HepG2 (cell line): ENCODE measurements around the gene ILDR2. TPM values are rescaled to one million over a fixed set of nuclear protein-coding genes. Genes with fewer than 3 reads are reported as not detected.

Source experiments
- CEBPB ChIP-seq: IDR thresholded peaks from 2 replicates; pipeline ENCODE4 v1.6.1; 2011; ENCODE audit warnings: low read depth, low read length, improper control_type of control experiment, borderline replicate concordance
- CEBPG ChIP-seq: IDR thresholded peaks from 2 replicates; pipeline ENCODE4 v1.6.1; 2016
- GPBP1L1 ChIP-seq: sonication (generic); formaldehyde crosslinking; IDR thresholded peaks from 2 replicates; pipeline ENCODE4 v1.5.0; 2020; ENCODE audit warnings: mild to moderate bottlenecking, missing genetic modification reagents
- HDAC6 ChIP-seq: fragments of 200-600 bp; sonication (generic); IDR thresholded peaks from 2 replicates; pipeline ENCODE4 v1.7.0; 2017; ENCODE audit warnings: mild to moderate bottlenecking, antibody characterized with exemption, low read length, low read depth
- HINFP ChIP-seq: sonication (generic); formaldehyde crosslinking; IDR thresholded peaks from 2 replicates; pipeline ENCODE4 v1.4.0; 2020; ENCODE audit warnings: low read depth, mild to moderate bottlenecking, missing genetic modification reagents
- JARID2 ChIP-seq: sonication (generic); formaldehyde crosslinking; IDR thresholded peaks from 2 replicates; pipeline ENCODE4 v1.8.1; 2023; ENCODE audit warnings: missing genetic modification reagents, inconsistent platforms; ENCODE audit not compliant: insufficient replicate concordance
- RBAK ChIP-seq: sonication (generic); formaldehyde crosslinking; IDR thresholded peaks from 2 replicates; pipeline ENCODE4 v1.5.1; 2020; ENCODE audit warnings: mild to moderate bottlenecking, missing genetic modification reagents
- polyA plus RNA-seq, 8 experiments: library from polyadenylated mRNA; depleted of rRNA in 3 of 8; stranded (reverse) in 7 of 8; unstranded in 1 of 8; fragments of >200 nt; fragmentation: Illumina TruSeq in 4 of 8; extraction: Trizol in 4 of 8; gene quantifications; 2 replicates each; pipeline versions ENCODE4 v1.2.1 to v1.2.3, GENCODE V29; 2011 to 2016; ENCODE audit warnings: low read depth in 4 of 8, missing spikeins in 1 of 8, mixed read lengths in 1 of 8; ENCODE audit not compliant: insufficient read depth in 1 of 8
- total RNA-seq, 5 experiments: library from RNA; depleted of rRNA; stranded (reverse); fragments of >200 nt; fragmentation: Illumina TruSeq; extraction: Trizol; gene quantifications; 2 replicates each; pipeline ENCODE4 v1.2.3, GENCODE V29; 2016; ENCODE audit warnings: low read depth in 1 of 5
- TF ChIP-seq, protein P1 (sequence below): IDR thresholded peaks from 2 replicates; pipeline ENCODE4 v1.6.1; 2012; ENCODE audit warnings: low read depth, low read length, improper control_type of control experiment
- TF ChIP-seq, protein P2 (sequence below): sonication (generic); formaldehyde crosslinking; IDR thresholded peaks from 2 replicates; pipeline ENCODE4 v1.8.1; 2023; ENCODE audit warnings: missing genetic modification reagents, inconsistent platforms, borderline replicate concordance

ILDR2 gene
- total and polyA plus RNA-seq, 2 of the 13 experiments (the other 11 are each of a cell fraction or from before 2014, with no cell fraction given), result 0.04 TPM; not detected in 1

DNA sequence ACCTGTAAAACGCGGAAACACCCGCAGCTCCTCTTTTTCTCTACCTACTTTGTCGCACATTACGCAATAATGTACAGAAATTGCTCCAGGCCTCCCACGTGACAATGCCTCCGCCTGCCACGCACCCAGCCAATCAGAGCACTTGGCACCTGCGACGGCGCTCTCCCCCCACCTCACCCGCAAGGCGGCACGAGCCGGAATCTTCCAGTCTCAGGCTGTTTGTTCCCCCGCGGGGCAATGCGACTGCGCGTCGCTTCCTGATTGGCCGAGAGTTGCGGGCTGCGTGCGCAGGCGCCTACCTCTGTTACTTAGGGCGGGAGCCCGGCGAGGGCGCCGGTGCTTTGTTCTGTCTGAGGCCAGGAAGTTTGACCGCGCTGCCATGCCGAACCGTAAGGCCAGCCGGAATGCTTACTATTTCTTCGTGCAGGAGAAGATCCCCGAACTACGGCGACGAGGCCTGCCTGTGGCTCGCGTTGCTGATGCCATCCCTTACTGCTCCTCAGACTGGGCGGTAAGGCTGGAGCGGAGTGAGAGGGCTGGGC, 13.7 kb upstream of the ILDR2 start, which contains the start of gene MAEL (continued):
- TF ChIP-seq HINFP (CRISPR knock-in tag) (no peak), RBAK (CRISPR knock-in tag) (no peak), JARID2 (CRISPR knock-in tag) (no peak), GPBP1L1 (CRISPR knock-in tag) (no peak), CEBPB (peak; percentile 90), HDAC6 (no peak), CEBPG (CRISPR knock-in tag) (peak; percentile 71)
- TF ChIP-seq, protein P1, sequence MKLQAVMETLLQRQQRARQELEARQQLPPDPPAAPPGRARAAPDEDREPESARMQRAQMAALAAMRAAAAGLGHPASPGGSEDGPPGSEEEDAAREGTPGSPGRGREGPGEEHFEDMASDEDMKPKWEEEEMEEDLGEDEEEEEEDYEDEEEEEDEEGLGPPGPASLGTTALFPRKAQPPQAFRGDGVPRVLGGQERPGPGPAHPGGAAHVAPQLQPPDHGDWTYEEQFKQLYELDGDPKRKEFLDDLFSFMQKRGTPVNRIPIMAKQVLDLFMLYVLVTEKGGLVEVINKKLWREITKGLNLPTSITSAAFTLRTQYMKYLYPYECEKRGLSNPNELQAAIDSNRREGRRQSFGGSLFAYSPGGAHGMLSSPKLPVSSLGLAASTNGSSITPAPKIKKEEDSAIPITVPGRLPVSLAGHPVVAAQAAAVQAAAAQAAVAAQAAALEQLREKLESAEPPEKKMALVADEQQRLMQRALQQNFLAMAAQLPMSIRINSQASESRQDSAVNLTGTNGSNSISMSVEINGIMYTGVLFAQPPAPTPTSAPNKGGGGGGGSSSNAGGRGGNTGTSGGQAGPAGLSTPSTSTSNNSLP, result no peak
- TF ChIP-seq, protein P2, sequence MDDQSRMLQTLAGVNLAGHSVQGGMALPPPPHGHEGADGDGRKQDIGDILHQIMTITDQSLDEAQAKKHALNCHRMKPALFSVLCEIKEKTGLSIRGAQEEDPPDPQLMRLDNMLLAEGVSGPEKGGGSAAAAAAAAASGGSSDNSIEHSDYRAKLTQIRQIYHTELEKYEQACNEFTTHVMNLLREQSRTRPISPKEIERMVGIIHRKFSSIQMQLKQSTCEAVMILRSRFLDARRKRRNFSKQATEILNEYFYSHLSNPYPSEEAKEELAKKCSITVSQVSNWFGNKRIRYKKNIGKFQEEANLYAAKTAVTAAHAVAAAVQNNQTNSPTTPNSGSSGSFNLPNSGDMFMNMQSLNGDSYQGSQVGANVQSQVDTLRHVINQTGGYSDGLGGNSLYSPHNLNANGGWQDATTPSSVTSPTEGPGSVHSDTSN, result no peak
